Activated T-helper 17 cell treated with anti-CD3 and anti-CD28 coated beads, Interleukin-2, amount 50 U/mL, for 72 hours (primary cell): ENCODE measurements around the gene RELCH. TPM values are rescaled to one million over a fixed set of nuclear protein-coding genes. Genes with fewer than 3 reads are reported as not detected.

Source experiments
- ATAC-seq: fragments of 150-1000 bp; cut with Tn5 transposase; replicated peaks from 2 replicates; pipeline ENCODE4 v1.10.0; 2021; ENCODE audit warnings: mild to moderate bottlenecking, moderate library complexity
- H3K27ac Mint-ChIP-seq: one replicate; pipeline ENCODE4 v1.8.0; 2022; ENCODE audit warnings: mixed read lengths
- H3K27me3 Mint-ChIP-seq: one replicate; pipeline ENCODE4 v1.8.0; 2022; ENCODE audit warnings: mixed read lengths
- H3K36me3 Mint-ChIP-seq: one replicate; pipeline ENCODE4 v1.8.0; 2022; ENCODE audit warnings: low read depth, mild to moderate bottlenecking, mixed read lengths
- H3K4me1 Mint-ChIP-seq: one replicate; pipeline ENCODE4 v1.8.0; 2022; ENCODE audit warnings: mixed read lengths
- H3K4me3 Mint-ChIP-seq: one replicate; pipeline ENCODE4 v1.8.0; 2022; ENCODE audit warnings: mild to moderate bottlenecking, mixed read lengths
- H3K9me3 Mint-ChIP-seq: one replicate; pipeline ENCODE4 v1.8.0; 2022; ENCODE audit warnings: mixed read lengths
- total RNA-seq, 2 donors: library from RNA; stranded (reverse); gene quantifications; one replicate each; pipeline ENCODE4 v1.2.3, GENCODE V29; 2022

Gene RELCH
- total RNA-seq, 2 donors from 2014 or later = 23.2 to 28.7 TPM

- H3K36me3 Mint-ChIP-seq = peaks cover 83% of the 10 kb centered on the region
- H3K4me1 Mint-ChIP-seq = no peaks in the 10 kb centered on the region
- ATAC-seq = no peak
- H3K4me3 Mint-ChIP-seq = no peak overlapping the region
- H3K27ac Mint-ChIP-seq = no peak overlapping the region
- no peaks in the 10 kb centered on the region for H3K27me3 Mint-ChIP-seq
- H3K9me3 Mint-ChIP-seq = no peaks in the 10 kb centered on the region
Measured at GRCh38 chr18:62258616-62259015, 71.6 kb downstream of the RELCH start.

- no peak for ATAC-seq
- no peak overlapping the region for H3K4me3 Mint-ChIP-seq
- H3K27me3 Mint-ChIP-seq = no peaks in the 10 kb centered on the region
- H3K36me3 Mint-ChIP-seq = peaks cover 84% of the 10 kb centered on the region
- H3K4me1 Mint-ChIP-seq = no peaks in the 10 kb centered on the region
- H3K27ac Mint-ChIP-seq = no peak overlapping the region
- H3K9me3 Mint-ChIP-seq = no peaks in the 10 kb centered on the region
Measured at GRCh38 chr18:62262061-62262460, 75.0 kb downstream of the RELCH start.

GRCh38 chr18:62264984-62265383, 77.9 kb downstream of the RELCH start:
- H3K4me3 Mint-ChIP-seq = no peak overlapping the region
- H3K27ac Mint-ChIP-seq = no peak overlapping the region
- H3K4me1 Mint-ChIP-seq = no peaks in the 10 kb centered on the region
- H3K36me3 Mint-ChIP-seq = peaks cover 80% of the 10 kb centered on the region
- no peaks in the 10 kb centered on the region for H3K9me3 Mint-ChIP-seq
- ATAC-seq = no peak
- no peaks in the 10 kb centered on the region for H3K27me3 Mint-ChIP-seq

GRCh38 chr18:62277045-62277444, 90.0 kb downstream of the RELCH start:
- no peak overlapping the region for H3K4me3 Mint-ChIP-seq
- no peaks in the 10 kb centered on the region for H3K9me3 Mint-ChIP-seq
- peak overlapping the region; percentile 49 for H3K27ac Mint-ChIP-seq
- H3K27me3 Mint-ChIP-seq = no peaks in the 10 kb centered on the region
- H3K36me3 Mint-ChIP-seq = peaks cover 68% of the 10 kb centered on the region
- peak; percentile 18 for ATAC-seq
- peaks cover 12% of the 10 kb centered on the region for H3K4me1 Mint-ChIP-seq

- no peaks in the 10 kb centered on the region for H3K9me3 Mint-ChIP-seq
- ATAC-seq = no peak
- H3K4me3 Mint-ChIP-seq = no peak overlapping the region
- H3K36me3 Mint-ChIP-seq = peaks cover 58% of the 10 kb centered on the region
- peaks cover 12% of the 10 kb centered on the region for H3K4me1 Mint-ChIP-seq
- H3K27me3 Mint-ChIP-seq = no peaks in the 10 kb centered on the region
- no peak overlapping the region for H3K27ac Mint-ChIP-seq
Measured at GRCh38 chr18:62279561-62279960, 92.5 kb downstream of the RELCH start.

- H3K36me3 Mint-ChIP-seq = peaks cover 53% of the 10 kb centered on the region
- no peak overlapping the region for H3K27ac Mint-ChIP-seq
- ATAC-seq = peak; percentile 31
- no peaks in the 10 kb centered on the region for H3K27me3 Mint-ChIP-seq
- H3K9me3 Mint-ChIP-seq = no peaks in the 10 kb centered on the region
- peaks cover 12% of the 10 kb centered on the region for H3K4me1 Mint-ChIP-seq
- H3K4me3 Mint-ChIP-seq = no peak overlapping the region
Measured at GRCh38 chr18:62280058-62280457, 93.0 kb downstream of the RELCH start.

- peaks cover 46% of the 10 kb centered on the region for H3K36me3 Mint-ChIP-seq
Measured at GRCh38 chr18:62280786-62281185, 93.7 kb downstream of the RELCH start.

GRCh38 chr18:62281684-62282083, 94.6 kb downstream of the RELCH start:
- Mint-ChIP-seq H3K36me3 (peaks cover 38% of the 10 kb centered on the region), H3K27ac (peak overlapping the region; percentile 61), H3K27me3 (no peaks in the 10 kb centered on the region), H3K4me1 (peaks cover 20% of the 10 kb centered on the region), H3K4me3 (no peak overlapping the region), H3K9me3 (no peaks in the 10 kb centered on the region)
- ATAC-seq = peak; percentile 65

More at GRCh38 chr18:62280786-62281185, 93.7 kb downstream of the RELCH start:
- ATAC-seq = no peak
- no peaks in the 10 kb centered on the region for H3K9me3 Mint-ChIP-seq
- H3K27me3 Mint-ChIP-seq = no peaks in the 10 kb centered on the region
- H3K4me1 Mint-ChIP-seq = peaks cover 18% of the 10 kb centered on the region
- no peak overlapping the region for H3K4me3 Mint-ChIP-seq
- H3K27ac Mint-ChIP-seq = peak overlapping the region; percentile 39

- peaks cover 33% of the 10 kb centered on the region for H3K36me3 Mint-ChIP-seq
- H3K27me3 Mint-ChIP-seq = no peaks in the 10 kb centered on the region
- ATAC-seq = peak; percentile 81
- no peaks in the 10 kb centered on the region for H3K9me3 Mint-ChIP-seq
- H3K4me1 Mint-ChIP-seq = peaks cover 16% of the 10 kb centered on the region
- peak overlapping the region; percentile 27 for H3K4me3 Mint-ChIP-seq
- peak overlapping the region; percentile 61 for H3K27ac Mint-ChIP-seq
Measured at GRCh38 chr18:62282188-62282629, 95.2 kb downstream of the RELCH start.

GRCh38 chr18:62284637-62285036, 97.6 kb downstream of the RELCH start:
- Mint-ChIP-seq H3K27me3 (no peaks in the 10 kb centered on the region), H3K4me1 (peaks cover 27% of the 10 kb centered on the region), H3K27ac (no peak overlapping the region), H3K36me3 (peaks cover 16% of the 10 kb centered on the region), H3K4me3 (no peak overlapping the region), H3K9me3 (no peaks in the 10 kb centered on the region)
- no peak for ATAC-seq

- H3K27ac Mint-ChIP-seq = peak overlapping the region; percentile 54
- H3K4me3 Mint-ChIP-seq = no peak overlapping the region
- peaks cover 27% of the 10 kb centered on the region for H3K4me1 Mint-ChIP-seq
- H3K9me3 Mint-ChIP-seq = no peaks in the 10 kb centered on the region
- peaks cover 9% of the 10 kb centered on the region for H3K36me3 Mint-ChIP-seq
- no peak for ATAC-seq
- no peaks in the 10 kb centered on the region for H3K27me3 Mint-ChIP-seq
Measured at GRCh38 chr18:62285281-62285680, 98.2 kb downstream of the RELCH start.

- Mint-ChIP-seq H3K27me3 (no peaks in the 10 kb centered on the region), H3K36me3 (no peaks in the 10 kb centered on the region), H3K9me3 (no peaks in the 10 kb centered on the region), H3K4me1 (peaks cover 20% of the 10 kb centered on the region), H3K4me3 (no peak overlapping the region), H3K27ac (peak overlapping the region; percentile 65)
- ATAC-seq = no peak
Measured at GRCh38 chr18:62287781-62288664, 101.0 kb downstream of the RELCH start.

GRCh38 chr18:62288665-62289008, 101.6 kb downstream of the RELCH start:
- H3K27me3 Mint-ChIP-seq = no peaks in the 10 kb centered on the region
- peaks cover 20% of the 10 kb centered on the region for H3K4me1 Mint-ChIP-seq
- no peaks in the 10 kb centered on the region for H3K36me3 Mint-ChIP-seq
- no peaks in the 10 kb centered on the region for H3K9me3 Mint-ChIP-seq
- no peak overlapping the region for H3K4me3 Mint-ChIP-seq
- H3K27ac Mint-ChIP-seq = no peak overlapping the region
- ATAC-seq = no peak

- H3K36me3 Mint-ChIP-seq = no peaks in the 10 kb centered on the region
- H3K4me1 Mint-ChIP-seq = peaks cover 20% of the 10 kb centered on the region
- no peaks in the 10 kb centered on the region for H3K27me3 Mint-ChIP-seq
- H3K9me3 Mint-ChIP-seq = no peaks in the 10 kb centered on the region
- H3K4me3 Mint-ChIP-seq = no peak overlapping the region
- peak; percentile 95 for ATAC-seq
- peak overlapping the region; percentile 54 for H3K27ac Mint-ChIP-seq
Measured at GRCh38 chr18:62289047-62289446, 102.0 kb downstream of the RELCH start.

- peaks cover 36% of the 10 kb centered on the region for H3K36me3 Mint-ChIP-seq
- no peak overlapping the region for H3K4me3 Mint-ChIP-seq
- H3K27me3 Mint-ChIP-seq = no peaks in the 10 kb centered on the region
- no peak overlapping the region for H3K27ac Mint-ChIP-seq
- no peak for ATAC-seq
- peaks cover 4% of the 10 kb centered on the region for H3K4me1 Mint-ChIP-seq
- H3K9me3 Mint-ChIP-seq = no peaks in the 10 kb centered on the region
Measured at GRCh38 chr18:62294073-62294472, 107.0 kb downstream of the RELCH start.
